ENCODE data around the gene AXIN2. TPM values are rescaled to one million over a fixed set of nuclear protein-coding genes. Genes with fewer than 3 reads are reported as not detected.

The AXIN2 gene
- total RNA-seq, 2 donors from 2014 or later = 5.4 to 16.2 TPM

DNA sequence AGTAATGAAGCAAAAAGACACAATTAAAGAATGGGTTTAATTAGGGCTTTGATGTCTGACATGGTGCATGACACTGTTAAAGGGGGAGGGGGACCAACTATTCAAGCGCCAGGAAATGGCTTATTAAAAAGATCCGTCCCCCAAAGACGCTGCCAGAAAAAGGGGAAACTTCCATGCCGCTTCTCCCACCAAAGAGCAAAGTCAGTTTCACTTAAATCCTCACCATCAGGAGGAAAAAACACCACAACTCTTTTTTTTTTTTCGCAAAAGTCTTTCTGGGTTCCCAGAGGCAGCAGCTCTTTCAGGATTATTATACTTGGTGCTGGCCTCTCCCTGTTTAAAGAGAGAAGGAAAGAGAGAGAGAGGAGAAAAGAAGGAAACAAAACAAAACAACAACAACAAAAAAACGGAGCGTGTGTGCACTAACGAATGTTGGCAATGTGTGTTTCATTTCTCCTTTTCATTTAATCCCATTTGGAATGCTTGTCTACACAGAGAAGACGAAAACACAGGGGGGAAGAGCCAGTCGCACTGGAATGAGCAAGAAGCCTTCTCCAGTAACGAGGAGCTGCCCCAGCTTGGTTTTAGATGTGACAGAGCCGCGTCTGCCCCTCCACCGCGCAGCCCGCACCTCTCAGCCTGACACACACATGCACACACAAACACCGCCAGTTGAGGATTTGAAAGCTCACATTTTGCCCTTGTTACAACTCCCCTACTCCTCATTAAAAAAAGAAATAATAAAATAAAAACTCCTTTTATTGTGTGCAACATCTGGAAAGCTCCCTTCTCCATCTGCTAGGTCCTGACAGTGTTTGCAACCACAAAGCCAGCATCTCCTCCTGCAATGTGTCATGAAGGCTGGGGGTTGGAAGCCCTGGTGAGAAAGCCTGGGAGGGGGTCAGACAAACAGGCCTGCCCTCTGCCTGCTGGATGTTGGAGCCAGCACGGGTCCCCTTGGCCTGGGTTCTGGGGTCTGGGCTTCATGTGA is 32.7 kb upstream of the AXIN2 start:
- H3K27ac ChIP-seq = no peak overlapping the region
- intact Hi-C loops (cut with DNase I) = no loop called here
- H3K4me1 ChIP-seq = no peaks in the 10 kb centered on the region
- ATAC-seq (no peak), DNase-seq (no peak)
- no peaks in the 10 kb centered on the region for H3K27me3 ChIP-seq
- no peaks in the 10 kb centered on the region for H3K36me3 ChIP-seq (replicated peaks in 1 of 2; ENCODE audit: insufficient read depth in 1 of 2, low read depth in 2 of 2)
- WGBS, 2 donors = 63 to 76% methylated on average over 18 of the region's 18 CpGs
- no peak for TF ChIP-seq POLR2A (IDR thresholded peaks at IDR 0.05)
- TF ChIP-seq, protein P1, sequence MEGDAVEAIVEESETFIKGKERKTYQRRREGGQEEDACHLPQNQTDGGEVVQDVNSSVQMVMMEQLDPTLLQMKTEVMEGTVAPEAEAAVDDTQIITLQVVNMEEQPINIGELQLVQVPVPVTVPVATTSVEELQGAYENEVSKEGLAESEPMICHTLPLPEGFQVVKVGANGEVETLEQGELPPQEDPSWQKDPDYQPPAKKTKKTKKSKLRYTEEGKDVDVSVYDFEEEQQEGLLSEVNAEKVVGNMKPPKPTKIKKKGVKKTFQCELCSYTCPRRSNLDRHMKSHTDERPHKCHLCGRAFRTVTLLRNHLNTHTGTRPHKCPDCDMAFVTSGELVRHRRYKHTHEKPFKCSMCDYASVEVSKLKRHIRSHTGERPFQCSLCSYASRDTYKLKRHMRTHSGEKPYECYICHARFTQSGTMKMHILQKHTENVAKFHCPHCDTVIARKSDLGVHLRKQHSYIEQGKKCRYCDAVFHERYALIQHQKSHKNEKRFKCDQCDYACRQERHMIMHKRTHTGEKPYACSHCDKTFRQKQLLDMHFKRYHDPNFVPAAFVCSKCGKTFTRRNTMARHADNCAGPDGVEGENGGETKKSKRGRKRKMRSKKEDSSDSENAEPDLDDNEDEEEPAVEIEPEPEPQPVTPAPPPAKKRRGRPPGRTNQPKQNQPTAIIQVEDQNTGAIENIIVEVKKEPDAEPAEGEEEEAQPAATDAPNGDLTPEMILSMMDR (IDR thresholded peaks at IDR 0.05) = no peak
- no peak overlapping the region for H3K4me3 ChIP-seq
- H3K9me3 ChIP-seq = no peaks in the 10 kb centered on the region

DNA sequence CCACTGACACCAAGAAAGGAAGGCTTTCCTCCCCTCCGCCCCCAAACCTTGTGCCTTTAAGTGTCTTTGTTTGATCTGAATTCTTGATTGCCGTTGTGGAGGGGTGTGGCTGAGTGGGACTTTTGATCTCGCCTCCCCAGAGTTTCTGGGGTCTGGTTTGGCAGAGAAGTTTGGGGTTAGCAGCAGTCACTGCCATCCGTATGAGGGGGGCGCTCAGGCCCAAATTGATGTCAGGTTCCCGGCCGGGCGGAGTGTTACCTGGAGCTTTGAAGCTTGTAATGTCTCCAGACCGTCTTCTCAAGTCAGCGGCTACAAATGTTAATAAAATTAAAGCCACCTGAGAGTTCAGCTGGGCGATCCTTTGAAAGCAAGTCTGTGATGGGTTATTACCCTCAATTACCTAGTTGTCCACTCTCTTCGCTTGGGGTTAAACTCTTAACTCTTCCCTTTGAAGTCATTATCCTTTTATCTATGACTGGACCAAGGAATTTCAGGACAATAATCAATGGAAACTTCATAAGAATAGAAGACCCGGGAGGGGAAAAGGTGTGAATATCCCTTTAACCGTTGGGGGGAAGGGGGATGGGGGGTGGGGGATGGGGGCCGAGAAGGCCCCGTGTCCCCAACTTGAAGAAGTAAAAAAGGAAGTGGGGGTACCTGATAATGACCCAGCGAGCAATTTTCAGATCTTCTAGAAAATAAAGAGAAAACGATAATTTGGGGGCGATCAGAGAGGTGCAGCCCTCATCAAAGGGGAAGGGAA is 31.8 kb upstream of the AXIN2 start:
- H3K4me3 ChIP-seq = no peak overlapping the region
- no peak for ATAC-seq

DNA sequence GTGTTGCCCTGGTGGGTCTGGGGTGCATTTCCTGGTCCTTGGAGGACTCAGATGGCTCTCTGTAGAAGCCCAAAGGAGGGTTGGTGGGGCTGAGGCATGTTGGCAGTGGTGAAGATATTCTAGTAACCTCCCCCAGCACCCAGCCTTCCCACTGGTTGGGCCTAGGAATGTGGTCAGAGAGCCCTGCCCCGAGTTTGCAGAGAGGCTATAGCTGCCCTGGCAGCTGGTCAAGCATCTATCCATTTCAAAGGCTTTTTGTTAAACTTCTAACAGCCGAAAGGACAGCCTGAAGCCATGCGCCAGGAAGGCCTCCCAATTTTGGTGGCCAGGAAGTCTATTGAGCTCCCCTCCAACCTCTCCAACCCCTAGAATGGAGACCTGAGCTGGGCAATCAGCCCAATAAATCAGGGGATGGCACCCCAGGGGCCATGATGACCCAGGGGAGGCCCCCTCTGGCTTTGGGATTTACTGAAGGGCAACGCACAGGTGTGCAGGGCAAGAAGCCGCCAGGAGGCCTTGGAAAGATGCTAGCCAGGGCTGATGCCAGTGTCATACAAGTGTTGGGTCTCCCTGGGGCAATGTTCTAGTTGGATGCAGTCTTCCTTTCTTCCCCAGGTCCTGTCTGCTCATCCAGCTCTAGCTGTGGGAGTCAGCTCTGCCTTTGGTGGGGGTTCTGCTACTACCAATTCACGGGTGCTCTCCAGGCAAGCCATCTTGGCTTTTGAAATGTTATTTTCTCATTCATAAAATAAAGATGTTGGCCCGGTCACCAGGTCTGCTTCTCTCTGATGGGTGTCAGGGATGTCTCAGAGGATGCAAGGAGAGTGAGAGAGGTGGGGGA is 30.9 kb upstream of the AXIN2 start:
- DNase-seq (no peak), ATAC-seq (no peak)
- no peak overlapping the region for H3K4me3 ChIP-seq
- intact Hi-C loops (cut with DNase I) = no loop called here
- H3K36me3 ChIP-seq (replicated peaks in 1 of 2; ENCODE audit: insufficient read depth in 1 of 2, low read depth in 2 of 2) = no peaks in the 10 kb centered on the region
- WGBS, 2 donors = 85 to 90% methylated on average over 4 to 7 of the region's 7 CpGs
- H3K27me3 ChIP-seq = no peaks in the 10 kb centered on the region
- H3K4me1 ChIP-seq = peaks cover 9% of the 10 kb centered on the region
- no peaks in the 10 kb centered on the region for H3K9me3 ChIP-seq
- H3K27ac ChIP-seq = no peak overlapping the region
- TF ChIP-seq POLR2A (IDR thresholded peaks at IDR 0.05) = no peak
- TF ChIP-seq, protein P1 (IDR thresholded peaks at IDR 0.05) = no peak

More for the DNA sequence above, 31.8 kb upstream of the AXIN2 start:
- Histone ChIP-seq H3K27me3 (no peaks in the 10 kb centered on the region), H3K36me3 (replicated peaks in 1 of 2; ENCODE audit: insufficient read depth in 1 of 2, low read depth in 2 of 2) (no peaks in the 10 kb centered on the region), H3K9me3 (no peaks in the 10 kb centered on the region), H3K27ac (no peak overlapping the region), H3K4me1 (peaks cover 5% of the 10 kb centered on the region)
- TF ChIP-seq, protein P1 (IDR thresholded peaks at IDR 0.05) = no peak
- TF ChIP-seq POLR2A (IDR thresholded peaks at IDR 0.05) = no peak
- WGBS, 2 donors = 78 to 82% methylated on average over 19 of the region's 19 CpGs
- no peak for DNase-seq
- intact Hi-C loops (cut with DNase I) = no loop called here

DNA sequence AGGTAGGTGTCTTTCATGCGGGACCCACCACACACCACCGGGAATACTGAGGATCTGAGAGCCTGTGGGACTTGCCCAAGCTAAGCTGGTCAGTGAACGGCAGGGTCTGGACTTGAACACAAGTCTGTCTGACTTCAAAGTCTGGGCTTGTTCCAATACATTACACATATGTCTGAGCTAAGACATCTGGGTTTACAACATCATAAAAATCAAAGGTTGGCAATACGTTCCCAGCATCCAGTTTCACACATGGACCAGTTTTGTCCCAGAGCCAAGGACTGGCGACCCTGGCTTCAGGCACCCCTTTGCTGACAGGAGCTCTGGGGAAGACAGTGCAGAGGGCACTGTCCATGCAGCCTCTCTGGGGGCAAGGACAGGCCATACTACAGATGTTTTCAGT is 27.9 kb upstream of the AXIN2 start:
- TF ChIP-seq POLR2A (IDR thresholded peaks at IDR 0.05) = no peak
- intact Hi-C loops (cut with DNase I) = no loop called here
- ATAC-seq = no peak

More for the DNA sequence above, 27.9 kb upstream of the AXIN2 start:
- H3K27ac ChIP-seq = no peak overlapping the region
- H3K4me3 ChIP-seq = no peak overlapping the region
- H3K36me3 ChIP-seq (replicated peaks in 1 of 2; ENCODE audit: insufficient read depth in 1 of 2, low read depth in 2 of 2) = no peaks in the 10 kb centered on the region
- no peak for DNase-seq
- peaks cover 22% of the 10 kb centered on the region for H3K4me1 ChIP-seq
- 90 to 91% methylated on average over 4 to 5 of the region's 5 CpGs for WGBS, 2 donors
- H3K27me3 ChIP-seq = no peaks in the 10 kb centered on the region
- H3K9me3 ChIP-seq = no peaks in the 10 kb centered on the region
